Measurements from ENCODE around the gene C4B. TPM values are rescaled to one million over a fixed set of nuclear protein-coding genes. Genes with fewer than 3 reads are reported as not detected.
"Not testable (repeated sequence)": the region's sequence is repeated elsewhere in the genome, so short reads cannot be mapped to it uniquely, and the experiment has no call there.

The C4B gene
- total and polyA plus RNA-seq, 9 of the 15 experiments (the other 6 are each of a cell fraction or from before 2014, with no cell fraction given) = 0.32 to 8.8 (median 5.4) TPM

DNA sequence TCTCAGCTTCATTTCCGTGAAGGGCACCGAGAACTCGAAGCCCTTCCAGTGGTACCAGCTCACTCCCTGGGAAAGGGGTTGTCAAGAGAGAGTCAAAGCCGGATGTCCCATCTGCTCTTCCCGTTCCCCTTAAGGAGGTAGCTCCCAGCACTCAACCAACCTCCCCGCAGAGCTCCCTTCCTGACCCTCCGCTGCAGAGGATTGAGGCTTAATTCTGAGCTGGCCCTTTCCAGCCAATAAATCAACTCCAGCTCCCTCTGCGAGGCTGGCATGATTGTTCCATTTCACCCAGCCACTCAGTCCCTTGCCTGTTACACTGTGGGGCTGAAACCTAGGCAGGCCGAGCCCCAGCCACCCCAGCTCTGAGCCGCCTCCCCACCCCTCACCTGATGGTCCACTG, 26.8 kb downstream of the C4B start:
- H3K9me3 ChIP-seq (replicated peaks; ENCODE audit: control insufficient read depth, insufficient read depth, low read depth, low read length); H3K9me1 ChIP-seq (ENCODE audit: control insufficient read depth, insufficient read depth, low read length); H4K20me1 ChIP-seq (replicated peaks; ENCODE audit: control insufficient read depth, insufficient read depth, low read length); H2AFZ ChIP-seq (ENCODE audit: low read depth, low read length); FAIRE-seq; H3K36me3 ChIP-seq (ENCODE audit: control insufficient read depth, insufficient read depth, low read length); H3K9ac ChIP-seq (ENCODE audit: insufficient read depth in 1 of 2, low read depth in 2 of 2, low read length in 2 of 2); H3K27ac ChIP-seq (ENCODE audit: extremely low read depth, low read depth, low read length); POLR2A ChIA-PET; DNase-seq (ENCODE audit: extremely low read depth in 1 of 4, low spot score in 3 of 4); H3K27me3 ChIP-seq (ENCODE audit: control insufficient read depth in 2 of 2, insufficient read depth in 2 of 2, low read length in 2 of 2); CTCF ChIA-PET (ENCODE audit: low intra/inter-chr PET ratio); intact Hi-C loops (cut with micrococcal nuclease); BruUV-seq (replicated peaks); H3K79me2 ChIP-seq (ENCODE audit: control insufficient read depth, insufficient read depth, low read length); H3K4me3 ChIP-seq; H3K4me2 ChIP-seq (ENCODE audit: insufficient read depth, low read length); ATAC-seq: not testable (repeated sequence)
- 69% methylated on average over 5 of the region's 10 CpGs for WGBS (ENCODE audit: insufficient coverage, low coverage, missing lambda C conversion rate)
- H3K4me1 ChIP-seq (replicated peaks in 1 of 2; ENCODE audit: control insufficient read depth in 2 of 2, insufficient read depth in 2 of 2, low read length in 2 of 2) = peaks cover 6 to 36% of the 10 kb centered on the region in 2 experiments
- in situ Hi-C loops (cut with MboI) = loop anchor here (5.0 to 10.0 kb wide), 2 partner anchors 34 to 87 kb away; partner anchors contain the start of genes NELFE and SKIC2

GRCh38 chr6:32042276-32042675, 27.7 kb downstream of the C4B start:
- H3K9ac ChIP-seq (ENCODE audit: insufficient read depth in 1 of 2, low read depth in 2 of 2, low read length in 2 of 2); H4K20me1 ChIP-seq (replicated peaks; ENCODE audit: control insufficient read depth, insufficient read depth, low read length); FAIRE-seq; CTCF ChIA-PET (ENCODE audit: low intra/inter-chr PET ratio); H3K4me3 ChIP-seq; DNase-seq (ENCODE audit: extremely low read depth in 1 of 4, low spot score in 3 of 4); H3K79me2 ChIP-seq (ENCODE audit: control insufficient read depth, insufficient read depth, low read length); H3K9me1 ChIP-seq (ENCODE audit: control insufficient read depth, insufficient read depth, low read length); BruUV-seq (replicated peaks); H3K27me3 ChIP-seq (ENCODE audit: control insufficient read depth in 2 of 2, insufficient read depth in 2 of 2, low read length in 2 of 2); H2AFZ ChIP-seq (ENCODE audit: low read depth, low read length); H3K36me3 ChIP-seq (ENCODE audit: control insufficient read depth, insufficient read depth, low read length); H3K9me3 ChIP-seq (replicated peaks; ENCODE audit: control insufficient read depth, insufficient read depth, low read depth, low read length); H3K27ac ChIP-seq (ENCODE audit: extremely low read depth, low read depth, low read length); H3K4me2 ChIP-seq (ENCODE audit: insufficient read depth, low read length); POLR2A ChIA-PET; intact Hi-C loops (cut with micrococcal nuclease); ATAC-seq: not testable (repeated sequence)
- WGBS (ENCODE audit: insufficient coverage, low coverage, missing lambda C conversion rate) = 81% methylated on average over 8 of the region's 15 CpGs
- in situ Hi-C loops (cut with MboI) = loop anchor here (5.0 to 10.0 kb wide), 2 partner anchors 35 to 87 kb away; partner anchors contain the start of genes NELFE and SKIC2
- peaks cover 14 to 45% of the 10 kb centered on the region in 2 experiments for H3K4me1 ChIP-seq (replicated peaks in 1 of 2; ENCODE audit: control insufficient read depth in 2 of 2, insufficient read depth in 2 of 2, low read length in 2 of 2)

Data from K562 (cell line).